Right ventricle myocardium inferior (tissue), 1 donor: ENCODE measurements around the gene IRF4. TPM values are rescaled to one million over a fixed set of nuclear protein-coding genes. Genes with fewer than 3 reads are reported as not detected.

Experiments
- ATAC-seq: fragments of 200-7000 bp; cut with Tn5 transposase; one replicate; pipeline ENCODE4 v1.9.1; 2020; ENCODE audit warnings: mild to moderate bottlenecking, moderate library complexity
- DNase-seq: peaks from one replicate; pipeline ENCODE4 v3.0.0; 2021; ENCODE audit errors: missing footprints
- intact Hi-C: fragments of 100-400 bp; cut with DNase I; formaldehyde crosslinking; loops from one replicate; pipeline ENCODE4 v1.11.0; 2022
- total RNA-seq: library from RNA; stranded (reverse); fragmentation: NEBNext Ultra II Directional; extraction: Animal tissue kit (Norgen Biotek cat#: 25700); gene quantifications from one replicate; pipeline ENCODE4 v1.2.1, GENCODE V29; 2021
- donor health status: DM: no; HTN: yes; CAD: no; lungs with severe emphysema.

Gene IRF4
- total RNA-seq, 1 donor from 2014 or later: 0.68 TPM

GRCh38 chr6:446418-447366, 55.1 kb downstream of the IRF4 start:
- intact Hi-C loops: no loop called here
- DNase-seq (no peak), ATAC-seq (no peak)

DNA sequence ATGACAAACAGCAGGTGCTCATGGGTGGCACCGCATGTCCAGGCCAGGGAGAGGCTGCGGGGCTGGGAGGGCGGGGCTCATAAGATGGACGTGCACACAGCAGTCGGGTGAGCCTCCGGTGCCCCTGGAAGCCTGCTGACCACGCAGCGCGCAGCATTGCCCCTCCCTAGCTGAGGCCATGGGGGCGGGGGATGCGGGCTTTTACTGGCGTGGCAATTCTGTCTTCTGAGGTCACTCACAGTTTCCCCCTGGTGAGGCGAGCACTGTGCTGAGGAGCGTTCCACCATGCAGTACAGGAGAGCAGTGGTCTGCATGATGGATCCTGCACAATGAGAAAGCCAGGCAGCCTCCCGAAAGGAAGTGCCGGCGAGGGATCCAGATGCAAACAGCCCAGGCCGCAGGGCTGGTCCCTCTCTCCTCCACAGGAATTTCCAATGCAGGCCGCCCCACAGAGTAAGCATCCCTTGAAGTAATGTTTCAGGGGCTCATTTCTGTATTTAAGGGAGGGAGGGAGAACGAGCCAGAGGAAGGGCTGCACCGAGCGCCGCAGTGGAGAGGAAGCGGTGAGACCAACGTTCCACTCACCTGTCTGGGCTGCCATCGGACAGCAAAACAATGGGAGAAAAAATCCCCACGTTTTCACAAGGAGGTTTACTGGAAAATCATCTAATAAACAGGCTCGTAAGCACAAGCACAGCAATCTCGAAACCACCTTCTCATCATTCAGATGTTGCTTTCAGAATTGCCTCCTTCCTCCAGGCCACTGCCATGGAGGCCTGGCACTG, 56.0 kb downstream of the IRF4 start:
- intact Hi-C loops: no loop called here
- ATAC-seq (no peak), DNase-seq (no peak)

DNA sequence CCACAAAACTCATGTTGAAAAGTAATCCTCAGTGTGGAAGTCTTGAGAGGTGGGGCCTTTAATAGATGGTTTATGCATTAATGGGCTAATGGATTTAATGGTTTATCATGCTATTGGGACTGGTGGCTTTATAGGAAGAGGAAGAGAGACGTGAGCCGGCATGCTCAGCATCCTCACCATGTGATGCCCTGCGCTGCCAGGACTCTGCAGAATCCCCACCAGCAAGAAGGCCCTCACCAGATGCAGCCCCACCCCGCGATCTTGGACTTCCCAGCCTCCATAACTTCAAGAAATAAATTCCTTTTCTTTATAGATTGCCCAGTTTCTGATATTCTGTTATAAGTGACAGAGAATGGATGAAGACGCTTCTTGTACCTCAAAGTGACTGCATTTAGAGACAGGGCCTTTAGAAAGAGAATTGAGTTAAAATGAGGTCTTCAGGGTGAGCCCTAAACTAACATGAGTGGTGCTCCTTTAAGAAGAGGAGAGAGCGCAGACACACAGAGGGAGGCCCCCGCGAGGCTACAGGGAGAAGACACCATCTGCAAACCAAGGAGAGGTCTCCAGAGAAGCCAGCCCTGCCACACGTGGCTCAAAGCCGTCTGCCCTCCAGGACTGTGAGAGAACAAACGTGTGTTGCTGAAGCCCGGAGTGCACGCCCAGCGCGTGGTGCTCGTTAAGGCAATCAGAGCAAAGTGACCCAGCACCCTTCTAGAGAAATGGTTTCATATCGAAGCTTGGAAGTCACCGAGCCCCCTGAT, 56.9 kb downstream of the IRF4 start:
- ATAC-seq (no peak), DNase-seq (no peak)
- intact Hi-C loops: no loop called here

DNA sequence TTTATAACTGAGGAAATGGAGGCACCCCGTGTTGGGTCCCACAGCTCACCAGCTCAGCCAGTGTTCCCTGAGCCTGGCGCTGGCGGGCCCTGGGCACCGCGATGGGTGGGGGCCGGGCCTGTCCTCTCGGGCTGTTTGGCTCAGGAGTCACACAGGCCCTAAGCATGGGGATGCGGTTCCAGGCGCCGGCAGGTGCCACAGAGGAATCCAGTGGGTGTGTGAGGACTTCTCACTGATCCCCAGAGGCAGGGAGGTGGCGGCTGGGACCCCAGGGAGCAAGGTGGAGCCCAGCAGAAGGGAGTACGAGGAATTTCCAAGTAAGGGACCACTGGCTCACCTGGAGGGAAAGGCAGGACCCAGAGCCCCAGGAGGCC, 57.5 kb downstream of the IRF4 start:
- no peak for DNase-seq
- intact Hi-C loops: no loop called here

GRCh38 chr6:449486-450419, 58.2 kb downstream of the IRF4 start:
- DNase-seq: no peak
- no peak for ATAC-seq
- intact Hi-C loops: no loop called here

More for the DNA sequence above, 57.5 kb downstream of the IRF4 start:
- ATAC-seq: no peak

- no peak for DNase-seq
- intact Hi-C loops: no loop called here
- no peak for ATAC-seq
Measured at GRCh38 chr6:451336-451735, 59.8 kb downstream of the IRF4 start.

- ATAC-seq: no peak
- intact Hi-C loops: no loop called here
- DNase-seq: no peak
Measured at GRCh38 chr6:451847-452246, 60.3 kb downstream of the IRF4 start.

GRCh38 chr6:452301-453067, 60.9 kb downstream of the IRF4 start:
- no peak for ATAC-seq
- intact Hi-C loops: no loop called here

GRCh38 chr6:453152-453551, 61.6 kb downstream of the IRF4 start:
- peak; percentile 69 for ATAC-seq

More at GRCh38 chr6:452301-453067, 60.9 kb downstream of the IRF4 start:
- DNase-seq: no peak

GRCh38 chr6:454148-454991, 62.8 kb downstream of the IRF4 start:
- ATAC-seq: no peak
- DNase-seq: no peak
- intact Hi-C loops: no loop called here

More at GRCh38 chr6:453152-453551, 61.6 kb downstream of the IRF4 start:
- intact Hi-C loops: no loop called here
- no peak for DNase-seq

DNA sequence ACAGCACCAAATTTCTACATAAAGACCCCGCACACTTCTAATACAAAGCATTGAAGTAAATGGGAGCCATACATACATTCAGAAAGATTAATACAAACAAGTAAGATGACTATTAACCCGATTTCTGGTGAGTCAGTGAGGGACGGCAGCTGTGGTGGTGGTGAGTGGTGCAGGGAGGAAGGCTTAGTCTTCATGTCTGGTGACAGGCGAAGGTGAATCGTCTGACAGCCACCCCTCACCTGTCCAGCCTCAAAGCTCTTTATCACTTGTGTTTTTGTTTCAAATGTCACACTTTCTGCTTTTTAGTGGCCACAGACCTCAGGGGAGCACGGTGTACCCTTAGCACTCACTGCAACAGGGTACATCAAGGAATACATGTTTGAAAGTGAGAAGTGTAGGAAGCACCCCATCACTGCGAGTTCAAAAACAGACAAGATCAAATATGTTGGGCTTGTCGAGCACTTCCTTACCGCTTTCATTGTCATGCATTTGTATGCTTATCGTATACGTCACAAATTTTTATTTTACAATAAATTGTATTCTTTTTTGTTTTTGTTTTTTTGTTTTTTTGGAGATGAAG, 63.5 kb downstream of the IRF4 start:
- DNase-seq (no peak), ATAC-seq (no peak)
- intact Hi-C loops: no loop called here

- intact Hi-C loops: no loop called here
- ATAC-seq (no peak), DNase-seq (no peak)
Measured at GRCh38 chr6:455835-456234, 64.3 kb downstream of the IRF4 start.

DNA sequence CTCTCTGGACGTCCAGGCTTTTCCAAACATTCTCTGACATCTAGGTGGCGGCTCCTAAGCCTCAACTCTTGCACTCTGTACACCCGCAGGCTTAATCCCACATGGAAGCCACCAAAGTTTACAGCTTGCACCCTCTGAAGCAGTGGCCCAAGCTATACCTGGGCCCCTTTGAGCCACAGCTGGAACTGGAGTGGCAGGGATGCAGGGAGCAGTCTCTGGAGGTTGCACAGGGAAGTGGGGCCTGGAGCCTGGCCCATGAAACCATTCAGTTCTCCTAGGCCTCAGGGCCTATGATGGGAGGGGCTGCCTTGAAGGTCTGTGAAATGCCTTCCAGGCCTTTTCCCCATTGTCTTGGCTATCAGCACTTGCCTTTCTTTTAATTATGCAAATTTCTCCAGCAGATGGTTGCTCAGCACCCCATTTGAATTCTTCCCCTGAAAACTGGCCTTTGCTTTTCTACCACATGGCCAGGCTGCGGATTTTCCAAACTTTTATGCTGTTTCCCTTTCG, 64.9 kb downstream of the IRF4 start:
- DNase-seq (no peak), ATAC-seq (no peak)
- intact Hi-C loops: no loop called here

- DNase-seq (no peak), ATAC-seq (no peak)
- intact Hi-C loops: no loop called here
Measured at GRCh38 chr6:456887-457286, 65.3 kb downstream of the IRF4 start.
